HL-60/S4 treated with phorbol 12-myristate 13-acetate at 8.2 ng/mL for 4 days and 3 days (cell line): ENCODE results near the gene SLC46A3.
"Not testable (repeated sequence)": the region's sequence is repeated elsewhere in the genome, so short reads cannot be mapped to it uniquely, and the experiment has no call there.

Source experiments
- in situ Hi-C: fragments of 300-500 bp; cut with MboI; formaldehyde crosslinking; loops from 2 replicates; pipeline ENCODE4 v1.15.0; 2022; ENCODE audit warnings: low sequenced_read_pairs

SLC46A3 gene

GRCh38 chr13:28718543-28719226, at the start of gene SLC46A3:
Gene SLC46A3 (minus strand): TSS chr13:28718970. CDS start chr13:28717998, 972 bp downstream.
- in situ Hi-C loops = no loop called here

- in situ Hi-C loops = no loop called here
Measured at GRCh38 chr13:28763887-28764286, 45.1 kb upstream of the SLC46A3 start.

- in situ Hi-C loops = no loop called here
Measured at GRCh38 chr13:28761586-28761985, 42.8 kb upstream of the SLC46A3 start.

GRCh38 chr13:28755546-28755870, 36.7 kb upstream of the SLC46A3 start:
- in situ Hi-C loops = no loop called here

- in situ Hi-C loops = no loop called here
Measured at GRCh38 chr13:28754698-28755545, 36.2 kb upstream of the SLC46A3 start.

- in situ Hi-C loops = no loop called here
Measured at GRCh38 chr13:28753946-28754345, 35.2 kb upstream of the SLC46A3 start.

- in situ Hi-C loops = no loop called here
Measured at GRCh38 chr13:28753208-28753892, 34.6 kb upstream of the SLC46A3 start.

GRCh38 chr13:28751175-28751960, 32.6 kb upstream of the SLC46A3 start:
- in situ Hi-C loops = no loop called here

GRCh38 chr13:28750187-28751045, 31.6 kb upstream of the SLC46A3 start:
- in situ Hi-C loops = no loop called here

- in situ Hi-C loops = no loop called here
Measured at GRCh38 chr13:28747851-28748250, 29.1 kb upstream of the SLC46A3 start.

- in situ Hi-C loops = no loop called here
Measured at GRCh38 chr13:28746287-28746612, 27.5 kb upstream of the SLC46A3 start.

- in situ Hi-C loops = no loop called here
Measured at GRCh38 chr13:28744656-28745055, 25.9 kb upstream of the SLC46A3 start.

- in situ Hi-C loops = no loop called here
Measured at GRCh38 chr13:28744091-28744536, 25.3 kb upstream of the SLC46A3 start.

GRCh38 chr13:28743499-28744083, 24.8 kb upstream of the SLC46A3 start:
- in situ Hi-C loops = no loop called here

- in situ Hi-C loops = no loop called here
Measured at GRCh38 chr13:28743020-28743419, 24.2 kb upstream of the SLC46A3 start.

GRCh38 chr13:28742445-28742844, 23.7 kb upstream of the SLC46A3 start:
- in situ Hi-C loops = not testable (repeated sequence)

- in situ Hi-C loops = no loop called here
Measured at GRCh38 chr13:28741084-28741491, 22.3 kb upstream of the SLC46A3 start.

GRCh38 chr13:28739376-28739775, 20.6 kb upstream of the SLC46A3 start:
- in situ Hi-C loops = no loop called here

GRCh38 chr13:28735481-28736029, 16.8 kb upstream of the SLC46A3 start:
- in situ Hi-C loops = no loop called here
